ENCODE results near the gene RASL12.

DNA sequence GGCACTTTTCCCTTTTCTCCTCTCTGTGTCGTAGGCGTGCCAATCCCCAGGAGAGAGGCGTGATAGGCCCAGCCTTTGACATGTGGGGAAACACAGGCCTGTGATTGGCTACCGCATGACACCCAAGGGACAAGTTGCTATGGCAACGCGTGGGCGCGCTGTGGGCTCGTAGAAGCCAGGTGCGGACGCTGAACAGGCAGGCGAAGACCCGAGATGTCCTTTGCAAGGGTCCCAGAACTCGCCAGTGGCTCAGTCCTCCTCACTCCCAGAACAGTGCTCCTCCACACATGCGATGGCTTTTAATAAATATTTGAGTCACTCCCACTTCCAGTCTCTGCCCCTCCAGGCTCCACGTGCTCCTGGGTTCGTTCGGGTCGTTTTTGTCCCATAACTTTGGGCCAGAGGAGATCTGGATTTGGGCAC, 18.4 kb downstream of the RASL12 start:
- no peak for TF ChIP-seq SUZ12 (IDR thresholded peaks at IDR 0.05)
- TF ChIP-seq, protein P1, sequence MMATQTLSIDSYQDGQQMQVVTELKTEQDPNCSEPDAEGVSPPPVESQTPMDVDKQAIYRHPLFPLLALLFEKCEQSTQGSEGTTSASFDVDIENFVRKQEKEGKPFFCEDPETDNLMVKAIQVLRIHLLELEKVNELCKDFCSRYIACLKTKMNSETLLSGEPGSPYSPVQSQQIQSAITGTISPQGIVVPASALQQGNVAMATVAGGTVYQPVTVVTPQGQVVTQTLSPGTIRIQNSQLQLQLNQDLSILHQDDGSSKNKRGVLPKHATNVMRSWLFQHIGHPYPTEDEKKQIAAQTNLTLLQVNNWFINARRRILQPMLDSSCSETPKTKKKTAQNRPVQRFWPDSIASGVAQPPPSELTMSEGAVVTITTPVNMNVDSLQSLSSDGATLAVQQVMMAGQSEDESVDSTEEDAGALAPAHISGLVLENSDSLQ (IDR thresholded peaks at IDR 0.05), result peak; percentile 89
- TF ChIP-seq BHLHE40 (IDR thresholded peaks at IDR 0.05; ENCODE audit: borderline replicate concordance), result no peak
- peak; percentile 90 for TF ChIP-seq L3MBTL2 (conservative IDR thresholded peaks at IDR 0.05)
- TF ChIP-seq ELF4 (IDR thresholded peaks at IDR 0.05), result no peak
- TF ChIP-seq FOXM1 (IDR thresholded peaks at IDR 0.05; ENCODE audit: borderline replicate concordance), result no peak
- TF ChIP-seq HDGF (IDR thresholded peaks at IDR 0.05; ENCODE audit: borderline replicate concordance), result no peak
- TF ChIP-seq CTBP1 (IDR thresholded peaks at IDR 0.05; ENCODE audit: borderline replicate concordance), result no peak
- TF ChIP-seq ZNF384 (IDR thresholded peaks at IDR 0.05), result no peak
- TF ChIP-seq SP1 (IDR thresholded peaks at IDR 0.05), result no peak
- TF ChIP-seq LEF1 (IDR thresholded peaks at IDR 0.05; ENCODE audit: borderline replicate concordance), result no peak

Measured in HEK293T (cell line).